HG03159 (cell line): ENCODE measurements around the gene RHEX.
"Not testable (repeated sequence)": the region's sequence is repeated elsewhere in the genome, so short reads cannot be mapped to it uniquely, and the experiment has no call there.

Experiments used
- ATAC-seq: cut with Tn5 transposase; IDR thresholded peaks from one replicate; pipeline ENCODE4 v1.9.1; 2021; ENCODE audit warnings: mild to moderate bottlenecking, moderate library complexity; ENCODE audit not compliant: unreplicated experiment

The RHEX gene

GRCh38 chr1:206029484-206029883 is 23.5 kb upstream of the RHEX start:
- no peak for ATAC-seq

DNA sequence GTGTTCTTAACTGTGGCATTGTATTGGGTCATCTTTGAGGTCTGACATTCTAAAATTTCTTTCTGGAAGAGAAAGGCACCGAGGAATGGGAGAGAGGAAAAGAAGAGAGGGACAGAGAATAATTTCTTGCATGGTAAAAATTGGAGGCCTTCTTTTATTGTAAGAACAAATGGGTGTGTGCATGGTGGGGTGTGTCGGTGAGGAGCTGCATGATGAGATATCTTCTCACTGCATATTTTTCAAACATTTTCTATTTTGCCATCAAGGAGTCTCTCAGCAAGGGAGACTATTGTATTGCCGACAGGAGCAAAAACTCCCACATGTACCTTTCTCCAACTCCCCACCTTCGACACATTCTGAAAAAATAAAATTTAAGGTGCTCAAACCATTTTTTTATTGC is 22.8 kb upstream of the RHEX start:
- no peak for ATAC-seq

GRCh38 chr1:206030714-206031113 is 22.3 kb upstream of the RHEX start:
- peak; percentile 63 for ATAC-seq

GRCh38 chr1:206032380-206033140 is 20.4 kb upstream of the RHEX start:
- ATAC-seq = no peak

DNA sequence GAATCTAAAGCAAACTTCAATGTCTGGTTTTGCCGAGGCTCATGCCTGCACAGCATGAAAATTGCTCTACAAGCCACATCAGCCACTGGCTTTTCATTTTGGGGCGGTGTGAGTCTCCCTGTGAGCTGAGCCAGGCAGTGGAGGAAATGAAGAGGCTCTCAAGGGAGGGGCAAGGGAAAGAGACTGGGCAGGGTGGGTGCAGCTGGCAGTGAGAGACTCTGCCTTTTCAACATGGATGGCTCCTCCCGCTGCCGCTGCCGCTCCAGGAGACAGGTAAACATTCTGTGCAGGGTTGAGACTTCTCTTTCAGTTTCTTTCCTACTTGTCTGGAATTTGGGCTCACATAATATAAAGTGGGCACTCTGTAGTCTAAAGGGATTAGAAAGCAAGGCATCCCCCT is 17.9 kb upstream of the RHEX start:
- no peak for ATAC-seq

- no peak for ATAC-seq
Observed at GRCh38 chr1:206036663-206037455, 16.1 kb upstream of the RHEX start.

DNA sequence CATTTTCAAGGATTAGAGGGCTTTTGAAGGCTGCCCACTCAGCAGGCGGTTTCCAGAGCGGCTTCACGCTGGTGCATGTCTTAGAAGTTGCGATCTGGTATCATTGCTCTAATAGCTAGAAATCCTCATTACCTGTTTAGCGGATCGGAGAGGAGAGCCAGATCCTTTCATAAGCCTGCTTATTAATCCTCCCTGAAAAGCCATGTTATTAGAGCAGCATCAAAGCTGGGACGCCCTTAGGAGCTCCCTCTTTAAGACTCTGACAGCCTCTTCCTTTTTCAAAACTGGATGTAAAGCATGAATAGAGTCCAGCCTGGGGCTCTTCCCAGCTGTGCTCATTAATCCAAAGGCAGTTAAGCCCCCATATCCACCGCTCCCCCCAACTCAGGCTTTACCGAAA is 15.4 kb upstream of the RHEX start:
- ATAC-seq = no peak

- no peak for ATAC-seq
Observed at GRCh38 chr1:206039046-206039973, 13.7 kb upstream of the RHEX start.

GRCh38 chr1:206040328-206040727 is 12.6 kb upstream of the RHEX start:
- ATAC-seq = no peak

DNA sequence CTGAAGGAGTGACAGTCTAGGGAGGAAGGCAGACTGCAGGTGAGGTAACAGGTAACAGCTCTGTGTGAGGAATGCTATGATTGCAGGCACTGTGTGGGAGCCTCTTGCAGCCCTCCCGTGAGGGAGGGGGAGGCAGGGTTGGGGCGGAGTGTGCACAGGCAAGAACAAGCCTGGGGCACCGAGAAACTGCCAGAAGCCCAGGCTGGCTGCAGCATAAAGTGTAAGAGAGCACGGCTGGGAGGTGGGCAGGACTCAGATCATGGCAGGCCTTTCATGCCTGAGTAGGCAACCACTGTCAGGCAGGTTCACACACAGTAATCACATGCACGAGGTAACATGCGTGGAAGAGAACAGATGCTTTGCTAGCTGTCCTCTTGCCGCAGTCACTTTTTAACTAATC is 11.3 kb upstream of the RHEX start:
- no peak for ATAC-seq

DNA sequence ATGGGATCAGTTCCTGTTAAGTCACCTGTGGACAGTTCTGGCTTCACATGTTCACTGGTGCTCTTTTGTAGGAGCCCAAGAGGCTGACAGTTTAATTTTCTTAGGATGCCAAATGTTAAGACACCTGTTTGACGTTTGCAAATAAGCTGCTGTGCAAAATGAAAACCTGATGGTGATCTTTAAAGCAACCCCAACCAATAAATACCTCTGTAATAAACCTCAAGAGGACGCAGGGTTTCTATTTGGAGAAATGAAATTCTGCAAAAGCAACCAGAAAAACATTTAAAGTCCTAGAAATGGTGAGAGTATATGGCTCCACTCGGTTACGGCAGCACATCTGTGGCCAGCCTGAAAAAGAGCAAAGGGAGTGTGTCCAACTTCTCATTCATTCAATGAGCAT is 5.7 kb upstream of the RHEX start:
- no peak for ATAC-seq

DNA sequence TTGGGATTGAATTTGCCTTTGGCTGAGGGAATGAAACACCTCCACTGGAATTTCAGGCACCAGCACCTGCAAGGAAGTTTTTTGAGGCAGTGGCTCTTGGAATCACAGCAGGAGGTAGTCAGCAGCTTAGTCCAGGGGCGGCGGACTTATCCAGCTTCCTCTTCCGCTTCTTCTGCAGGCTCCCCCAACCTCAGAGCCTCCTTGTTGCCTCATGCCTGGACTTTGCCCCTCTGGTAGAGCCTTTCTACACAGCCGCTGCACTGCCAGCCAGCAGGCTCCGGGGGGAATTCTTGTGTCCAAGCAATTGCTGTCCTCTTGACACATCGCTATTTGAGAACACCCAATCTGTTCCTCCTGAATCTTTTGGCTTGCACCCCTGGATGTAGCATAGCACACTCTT is 4.4 kb upstream of the RHEX start:
- no peak for ATAC-seq

DNA sequence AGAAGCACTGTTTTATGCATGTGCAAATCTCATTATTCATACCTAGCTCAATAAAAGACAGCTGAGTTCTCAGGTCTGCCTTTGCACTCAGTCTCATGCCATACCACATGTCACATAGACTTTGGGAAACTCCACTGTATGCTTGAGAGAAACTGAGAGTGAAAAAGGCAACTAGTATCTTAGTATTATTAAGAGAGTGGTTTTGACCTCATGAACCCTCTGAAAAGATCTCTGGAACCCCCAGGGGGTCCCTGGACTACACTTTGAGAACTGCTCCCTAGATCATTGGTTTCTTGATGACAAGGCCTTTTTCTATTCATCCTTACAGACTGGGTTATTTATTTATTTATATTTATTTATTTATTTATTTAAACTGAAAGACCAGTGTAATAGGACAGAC is 3.7 kb upstream of the RHEX start:
- peak; percentile 49 for ATAC-seq

- ATAC-seq = no peak
Observed at GRCh38 chr1:206049919-206050600, 2.9 kb upstream of the RHEX start.

DNA sequence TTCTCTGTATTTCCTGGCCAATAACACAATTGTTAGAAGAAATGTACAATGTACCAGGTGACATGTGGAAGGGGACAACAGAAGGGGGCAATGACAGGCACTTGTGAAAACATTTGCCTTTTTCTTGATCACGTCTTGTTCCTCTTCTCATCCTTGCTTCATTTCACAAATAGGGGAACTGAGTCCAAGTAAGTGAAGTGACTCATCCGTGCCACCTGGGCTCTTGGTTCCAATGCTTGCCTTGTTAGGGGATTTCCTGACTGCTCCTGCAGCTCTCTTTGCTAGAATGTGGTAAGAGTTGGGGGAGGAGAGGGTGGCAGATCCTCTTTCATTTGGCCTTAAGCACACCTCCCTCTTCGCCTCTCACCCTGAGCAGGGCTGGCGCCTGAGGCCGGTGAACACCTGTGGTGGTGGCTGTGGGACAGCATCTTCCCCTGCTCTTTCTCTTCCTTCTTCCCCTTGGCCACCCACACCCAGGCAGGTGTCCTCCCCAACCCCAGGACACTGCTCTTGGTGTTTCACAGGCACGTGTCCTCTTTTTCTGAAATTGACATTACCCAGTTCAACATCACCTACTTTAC is 2.2 kb upstream of the RHEX start:
- ATAC-seq = peak; percentile 88

DNA sequence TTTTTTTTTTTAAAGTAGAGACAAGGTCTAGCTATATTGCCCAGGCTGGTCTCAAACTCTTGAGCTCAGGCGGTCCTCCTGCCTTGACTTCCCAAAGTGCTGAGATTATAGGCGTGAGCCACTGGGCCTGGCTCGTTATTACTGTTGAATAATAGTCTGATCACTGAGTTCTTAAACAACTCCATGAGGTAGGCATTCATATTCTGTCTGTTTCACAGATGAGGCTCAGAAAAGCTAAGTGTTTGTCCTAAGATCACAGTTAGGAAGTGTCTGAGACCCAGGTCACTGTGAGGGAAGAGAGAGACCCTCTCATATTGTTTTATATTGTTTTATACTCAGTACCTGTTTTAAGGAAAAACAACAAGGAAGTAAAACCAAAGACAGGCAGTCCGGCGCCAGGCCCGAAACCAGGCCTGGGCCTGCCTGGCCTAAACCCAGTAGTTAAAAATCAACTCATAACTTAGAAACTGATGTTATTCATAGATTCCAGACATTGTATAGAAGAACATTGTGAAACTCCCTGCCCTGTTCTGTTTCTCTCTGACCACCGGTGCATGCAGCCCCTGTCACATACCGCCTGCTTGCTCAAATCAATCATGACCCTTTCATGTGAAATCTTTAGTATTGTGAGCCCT is 625 bp upstream of the RHEX start:
- ATAC-seq = not testable (repeated sequence)

- not testable (repeated sequence) for ATAC-seq
Observed at GRCh38 chr1:206053616-206054015, 643 bp downstream of the RHEX start.

DNA sequence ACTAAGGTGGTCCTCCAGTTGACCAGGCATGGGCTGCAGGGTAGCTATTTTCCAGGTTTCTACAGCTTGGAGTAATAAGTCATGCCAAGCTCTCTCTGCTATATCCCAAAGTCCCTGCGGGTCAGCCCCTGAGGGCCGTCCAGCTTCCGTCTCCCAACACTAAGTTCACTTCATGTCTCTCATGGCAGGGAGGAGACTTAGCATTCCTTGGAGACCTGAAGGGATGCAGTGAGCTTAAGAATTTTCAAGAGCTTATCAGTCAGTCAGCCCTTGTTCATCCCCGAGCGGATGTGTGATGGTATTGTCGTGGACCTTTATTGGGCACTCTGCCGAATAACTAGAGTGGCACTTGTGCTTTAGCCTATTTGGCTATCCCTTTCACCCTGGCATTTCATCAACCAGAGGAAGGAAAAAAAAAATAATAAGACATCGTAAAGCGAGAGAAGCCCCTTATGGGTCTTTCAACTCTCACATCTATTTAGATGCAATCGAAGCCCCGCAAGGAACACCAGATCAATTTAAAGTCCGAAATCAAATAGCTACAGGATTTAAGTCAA is 2.2 kb downstream of the RHEX start:
- ATAC-seq = not testable (repeated sequence)

DNA sequence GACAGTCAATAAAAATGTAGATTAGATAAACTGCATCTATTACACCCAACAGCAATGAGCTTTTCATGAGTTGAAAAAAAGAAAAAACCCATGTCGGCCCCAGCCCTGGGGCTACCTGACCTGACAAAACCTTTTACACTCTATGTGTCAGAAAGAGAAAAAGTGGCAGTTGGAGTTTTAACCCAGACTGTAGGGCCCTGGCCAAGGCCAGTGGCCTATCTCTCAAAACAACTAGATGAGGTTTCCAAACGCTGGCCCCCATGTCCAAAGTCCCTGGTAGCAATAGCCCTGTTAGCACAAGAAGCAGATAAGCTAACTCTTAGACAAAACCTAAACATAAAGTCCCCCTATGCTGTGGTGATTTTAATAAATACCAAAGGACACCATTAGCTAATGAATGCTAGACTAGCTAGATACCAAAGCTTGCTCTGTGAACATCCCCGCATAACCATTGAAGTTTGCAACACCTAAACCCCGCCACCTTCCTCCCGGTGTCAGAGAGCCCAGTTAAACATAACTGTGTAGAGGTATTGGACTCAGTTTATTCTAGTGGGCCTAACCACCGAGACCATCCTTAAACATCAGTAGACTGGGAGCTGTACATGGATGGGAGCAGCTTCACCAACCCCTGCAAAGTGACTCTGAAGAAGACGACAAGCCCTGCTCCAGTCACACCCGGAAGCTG is 2.8 kb downstream of the RHEX start:
- not testable (repeated sequence) for ATAC-seq
